Ovary (tissue), 9 donors: ENCODE results near the gene SCTR. TPM values are rescaled to one million over a fixed set of nuclear protein-coding genes. Genes with fewer than 3 reads are reported as not detected.

Experiments used
- DNase-seq, 5 donors: peaks; one replicate each; pipeline ENCODE4 v3.0.0-alpha.2; 2019 to 2020
- H3K27ac ChIP-seq, 2 donors: fragments of 200-600 bp; one replicate each; pipeline versions ENCODE4 v1.5.1 to v1.8.0; 2019 to 2022
- H3K27me3 ChIP-seq: fragments of 200-600 bp; one replicate; pipeline ENCODE4 v1.8.0; 2022
- H3K36me3 ChIP-seq: fragments of 200-600 bp; sonication (generic); one replicate; pipeline ENCODE4 v1.5.1; 2019
- H3K4me1 ChIP-seq: one replicate; pipeline ENCODE4 v1.8.1; 2013; ENCODE audit warnings: mild to moderate bottlenecking, moderate library complexity; ENCODE audit not compliant: insufficient read depth
- H3K4me3 ChIP-seq: fragments of 200-600 bp; sonication (generic); one replicate; pipeline ENCODE4 v1.5.1; 2017
- H3K9me3 ChIP-seq, 2 donors: fragments of 200-600 bp in 1 of 2; sonication (generic) in 1 of 2; one replicate each; pipeline versions ENCODE4 v1.5.1 to v1.8.1; 2013 to 2019; ENCODE audit warnings: mild to moderate bottlenecking in 1 of 2, moderate library complexity in 1 of 2
- EP300 ChIP-seq: sonication (generic); formaldehyde crosslinking; IDR thresholded peaks from one replicate; pipeline ENCODE4 v1.6.1; 2017; ENCODE audit warnings: antibody characterized with exemption
- POLR2A ChIP-seq: fragments of 450-650 bp; IDR thresholded peaks from one replicate; pipeline ENCODE4 v1.6.1; 2017; ENCODE audit warnings: antibody characterized with exemption, mild to moderate bottlenecking, moderate library complexity
- WGBS, 3 donors: extraction: QIAGEN DNeasy Blood & Tissue Kit in 1 of 3; methylation state at CpG; one replicate each; pipeline versions ENCODE4 v1.1.5 to v1.1.7; 2013 to 2017; 5-methylcytosine and 5-hydroxymethylcytosine counted together
- intact Hi-C, 4 donors: fragments of 100-400 bp; cut with DNase I; formaldehyde crosslinking; loops; one replicate each; pipeline versions ENCODE4 v1.11.0 to v1.15.1; 2022 to 2023
- polyA plus RNA-seq, 2 donors: library from polyadenylated mRNA; stranded (reverse); fragments of 200-250 nt in 1 of 2; fragments of 350-450 nt in 1 of 2; fragmentation: Illumina TruSeq in 1 of 2; extraction: RNeasy Lipid Tissue Mini Kit (QIAGEN cat#74804) in 1 of 2; gene quantifications; one replicate each; pipeline ENCODE4 v1.2.3, GENCODE V29; 2013 to 2014
- total RNA-seq, 7 donors: library from RNA; depleted of rRNA in 2 of 7; stranded (reverse); fragments of >200 nt in 2 of 7; fragmentation: NEBNext Ultra II Directional in 3 of 7; extraction: Animal tissue kit (Norgen Biotek cat#: 25700) in 3 of 7; gene quantifications; one replicate each; pipeline versions ENCODE4 v1.1.0 to v1.2.4, GENCODE V29; 2016 to 2023
- TF ChIP-seq, protein P1 (sequence below), 3 donors: fragments of 450-650 bp in 2 of 3; fragments of 200-600 bp in 1 of 3; IDR thresholded peaks; one replicate each; pipeline versions ENCODE4 v1.5.1 to v1.8.0; 2016 to 2022; ENCODE audit warnings: antibody characterized with exemption in 3 of 3, mild to moderate bottlenecking in 1 of 3
- donor health status: DM: no; HTN: no; CAD: no; lungs with moderate emphysema.
- donor health status: DM: no; HTN: no; CAD: no.
- donor health status: Bipolar disorder and iron deficiency.
- donor health status: DM: yes; HTN: yes; CAD: no.
- donor health status: DM: no; HTN: no; CAD: no.
- donor health status: DM: yes; HTN: yes; CAD: no.

Gene SCTR
- total and polyA plus RNA-seq, 9 donors = 0.23 to 14.1 (median 0.84) TPM; not detected in 5

DNA sequence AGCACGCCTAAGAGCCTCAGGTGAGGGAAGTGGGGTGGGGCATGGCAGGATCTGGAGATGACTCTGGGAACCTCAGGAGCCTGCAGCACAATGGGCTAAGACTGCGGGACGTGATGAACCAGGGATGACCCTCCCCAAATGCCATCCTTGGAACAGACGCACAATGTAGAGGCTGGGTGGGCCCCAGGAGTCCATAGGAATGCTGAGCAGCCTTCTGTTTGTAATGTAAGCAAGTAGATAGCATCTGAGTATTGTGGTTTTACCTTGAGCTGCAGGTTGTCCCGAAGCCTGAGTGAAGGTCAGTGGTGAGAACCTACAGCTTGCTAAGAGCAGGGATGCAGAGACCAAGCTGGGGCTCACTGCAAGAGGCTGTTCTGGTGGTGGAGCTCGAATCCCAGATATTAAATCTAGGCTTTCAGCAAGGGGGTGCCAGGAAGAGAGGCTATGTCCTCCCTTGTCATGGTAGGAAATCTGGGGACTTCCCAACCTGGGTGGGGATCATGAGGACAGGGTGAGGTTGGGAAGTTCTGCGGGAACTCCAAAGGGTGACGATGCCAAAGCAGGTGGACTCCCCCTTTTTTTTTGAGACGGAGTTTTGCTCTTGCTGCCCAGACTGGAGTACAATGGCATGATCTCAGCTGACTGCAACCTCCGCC is 5.8 kb downstream of the SCTR start:
- H3K4me1 ChIP-seq = no peaks in the 10 kb centered on the region
- WGBS, 3 donors = 85 to 93% (median 89%) methylated on average over 10 of the region's 10 CpGs
- DNase-seq = no peak
- no peaks in the 10 kb centered on the region for H3K36me3 ChIP-seq
- TF ChIP-seq EP300 (no peak), POLR2A (no peak)
- TF ChIP-seq, protein P1, sequence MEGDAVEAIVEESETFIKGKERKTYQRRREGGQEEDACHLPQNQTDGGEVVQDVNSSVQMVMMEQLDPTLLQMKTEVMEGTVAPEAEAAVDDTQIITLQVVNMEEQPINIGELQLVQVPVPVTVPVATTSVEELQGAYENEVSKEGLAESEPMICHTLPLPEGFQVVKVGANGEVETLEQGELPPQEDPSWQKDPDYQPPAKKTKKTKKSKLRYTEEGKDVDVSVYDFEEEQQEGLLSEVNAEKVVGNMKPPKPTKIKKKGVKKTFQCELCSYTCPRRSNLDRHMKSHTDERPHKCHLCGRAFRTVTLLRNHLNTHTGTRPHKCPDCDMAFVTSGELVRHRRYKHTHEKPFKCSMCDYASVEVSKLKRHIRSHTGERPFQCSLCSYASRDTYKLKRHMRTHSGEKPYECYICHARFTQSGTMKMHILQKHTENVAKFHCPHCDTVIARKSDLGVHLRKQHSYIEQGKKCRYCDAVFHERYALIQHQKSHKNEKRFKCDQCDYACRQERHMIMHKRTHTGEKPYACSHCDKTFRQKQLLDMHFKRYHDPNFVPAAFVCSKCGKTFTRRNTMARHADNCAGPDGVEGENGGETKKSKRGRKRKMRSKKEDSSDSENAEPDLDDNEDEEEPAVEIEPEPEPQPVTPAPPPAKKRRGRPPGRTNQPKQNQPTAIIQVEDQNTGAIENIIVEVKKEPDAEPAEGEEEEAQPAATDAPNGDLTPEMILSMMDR (IDR thresholded peaks at IDR 0.05) = no peak
- intact Hi-C loops = no loop called here
- H3K9me3 ChIP-seq = no peaks in the 10 kb centered on the region
- H3K27me3 ChIP-seq = no peaks in the 10 kb centered on the region
- no peak overlapping the region for H3K27ac ChIP-seq
- no peak overlapping the region for H3K4me3 ChIP-seq

DNA sequence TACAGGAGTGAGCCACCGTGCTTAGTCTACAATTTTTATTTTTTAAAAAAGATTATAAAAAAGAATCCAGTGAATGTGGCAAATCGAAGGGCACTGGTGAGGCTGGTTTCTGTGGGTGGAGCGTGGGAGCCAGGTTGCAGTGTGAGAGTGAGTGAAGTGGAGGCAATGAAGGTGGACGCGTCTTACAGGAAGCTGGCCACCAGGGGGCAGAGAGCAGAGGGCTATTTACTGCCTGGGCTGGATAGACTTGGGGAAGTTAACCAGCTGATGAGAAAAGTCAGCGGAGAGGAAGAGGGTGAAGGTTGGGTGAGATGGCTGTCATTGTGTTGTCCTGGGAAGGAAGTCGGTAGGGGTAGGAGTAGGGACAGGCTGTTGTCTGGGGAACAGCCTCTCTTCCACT is 6.8 kb downstream of the SCTR start:
- no peaks in the 10 kb centered on the region for H3K4me1 ChIP-seq
- no peaks in the 10 kb centered on the region for H3K9me3 ChIP-seq
- H3K4me3 ChIP-seq = no peak overlapping the region
- no peak overlapping the region for H3K27ac ChIP-seq
- intact Hi-C loops = no loop called here
- H3K36me3 ChIP-seq = no peaks in the 10 kb centered on the region
- peak in 1 of 5 donors; percentile 21 for DNase-seq
- 43 to 51% (median 45%) methylated on average over 7 of the region's 7 CpGs for WGBS, 3 donors
- H3K27me3 ChIP-seq = no peaks in the 10 kb centered on the region
- TF ChIP-seq EP300 (no peak), POLR2A (no peak)
- TF ChIP-seq, protein P1 (IDR thresholded peaks at IDR 0.05) = no peak

DNA sequence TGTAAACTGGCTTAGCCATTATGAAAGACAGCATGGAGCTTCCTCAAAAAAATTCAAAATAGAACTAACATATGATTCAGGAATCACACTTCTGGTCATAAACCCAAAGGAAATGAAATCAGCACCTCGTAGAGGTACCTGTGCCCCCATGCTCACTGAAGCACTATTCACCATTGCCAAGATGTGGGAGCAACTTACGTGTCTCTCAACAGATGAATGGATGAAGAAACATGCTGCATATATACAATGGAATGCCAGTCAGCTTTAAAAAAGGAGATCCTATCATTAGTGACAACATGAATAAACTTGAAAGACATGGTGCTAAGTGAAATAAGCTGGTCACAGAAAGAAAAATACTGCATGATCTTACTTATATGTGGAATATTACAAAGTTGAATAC is 8.2 kb downstream of the SCTR start:
- TF ChIP-seq POLR2A = no peak
- no peak for TF ChIP-seq EP300
- TF ChIP-seq, protein P1 (IDR thresholded peaks at IDR 0.05) = no peak
- no peaks in the 10 kb centered on the region for H3K27me3 ChIP-seq
- H3K27ac ChIP-seq = no peak overlapping the region
- WGBS, 3 donors = 86 to 88% (median 87%) methylated on average over 2 of the region's 2 CpGs
- intact Hi-C loops = no loop called here
- H3K4me3 ChIP-seq = no peak overlapping the region
- no peak for DNase-seq
- H3K36me3 ChIP-seq = no peaks in the 10 kb centered on the region
- H3K4me1 ChIP-seq = no peaks in the 10 kb centered on the region
- H3K9me3 ChIP-seq = no peaks in the 10 kb centered on the region

DNA sequence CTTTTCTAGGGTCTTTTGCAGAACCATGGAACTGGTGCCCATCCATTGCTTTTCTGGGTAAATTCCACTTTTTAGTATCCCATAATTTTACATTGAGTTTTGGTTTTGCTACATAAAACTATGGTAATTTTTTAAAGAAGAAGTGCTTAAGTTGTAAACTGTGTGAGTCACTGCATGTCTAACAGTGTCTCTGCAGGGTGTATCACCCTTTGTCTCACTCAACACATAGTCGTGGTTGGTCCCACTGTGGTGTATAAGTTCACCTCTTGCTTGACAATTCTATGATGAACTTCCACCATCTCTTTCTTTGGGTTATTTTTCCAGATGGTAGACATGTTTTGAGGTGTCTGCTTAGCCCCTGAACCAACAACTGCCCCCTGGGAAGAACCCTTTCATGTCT is 10.5 kb downstream of the SCTR start:
- TF ChIP-seq POLR2A (no peak), EP300 (no peak)
- TF ChIP-seq, protein P1 (IDR thresholded peaks at IDR 0.05) = no peak
- no peak for DNase-seq
- Histone ChIP-seq H3K4me1 (no peaks in the 10 kb centered on the region), H3K36me3 (no peaks in the 10 kb centered on the region), H3K9me3 (no peaks in the 10 kb centered on the region), H3K27me3 (no peaks in the 10 kb centered on the region), H3K27ac (no peak overlapping the region), H3K4me3 (no peak overlapping the region)
- intact Hi-C loops = no loop called here
- WGBS, 3 donors = 30 to 58% (median 35%) methylated on average over 1 of the region's 1 CpG
